ENCODE data around the gene ZNF200.
A peak's percentile ranks its signal among the peaks of the same experiment; 100 is the strongest.
"Not testable (repeated sequence)": the region's sequence is repeated elsewhere in the genome, so short reads cannot be mapped to it uniquely, and the experiment has no call there.

ZNF200 gene

DNA sequence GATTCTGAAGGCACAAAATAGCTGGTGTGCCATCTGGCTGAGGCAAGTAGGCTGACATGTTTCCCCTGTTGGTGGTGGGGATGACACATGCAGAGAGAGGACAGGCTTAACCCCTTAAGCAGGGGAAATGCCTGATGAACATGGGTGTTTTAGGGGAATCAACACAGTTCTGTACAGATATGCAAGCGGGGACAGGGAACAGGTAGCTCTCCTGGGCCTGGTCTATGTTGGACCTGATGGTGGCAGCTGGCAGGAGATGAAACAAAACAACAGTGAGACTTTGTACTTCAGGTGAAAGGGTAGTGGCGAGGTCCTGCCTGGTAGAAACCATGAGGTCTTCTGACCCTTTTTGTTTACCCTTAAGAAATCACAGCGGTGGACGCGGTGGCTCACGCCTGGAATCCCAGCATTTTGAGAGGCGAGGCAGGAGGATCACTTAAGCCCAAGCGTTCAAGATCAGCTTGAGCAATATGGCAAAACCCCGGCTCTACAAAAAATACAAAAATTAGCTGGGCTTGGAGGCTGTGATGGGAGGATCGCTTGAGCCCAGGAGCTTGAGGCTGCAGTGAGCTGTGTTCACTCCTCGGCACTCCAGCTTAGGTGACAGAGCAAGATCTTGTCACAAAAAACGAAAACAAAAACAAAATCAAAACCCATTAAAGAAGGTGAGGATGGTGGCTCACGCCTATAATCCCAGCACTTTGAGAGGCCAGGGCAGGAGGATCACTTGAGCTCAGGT is 36.5 kb downstream of the ZNF200 start:
- no peak for DNase-seq

DNA sequence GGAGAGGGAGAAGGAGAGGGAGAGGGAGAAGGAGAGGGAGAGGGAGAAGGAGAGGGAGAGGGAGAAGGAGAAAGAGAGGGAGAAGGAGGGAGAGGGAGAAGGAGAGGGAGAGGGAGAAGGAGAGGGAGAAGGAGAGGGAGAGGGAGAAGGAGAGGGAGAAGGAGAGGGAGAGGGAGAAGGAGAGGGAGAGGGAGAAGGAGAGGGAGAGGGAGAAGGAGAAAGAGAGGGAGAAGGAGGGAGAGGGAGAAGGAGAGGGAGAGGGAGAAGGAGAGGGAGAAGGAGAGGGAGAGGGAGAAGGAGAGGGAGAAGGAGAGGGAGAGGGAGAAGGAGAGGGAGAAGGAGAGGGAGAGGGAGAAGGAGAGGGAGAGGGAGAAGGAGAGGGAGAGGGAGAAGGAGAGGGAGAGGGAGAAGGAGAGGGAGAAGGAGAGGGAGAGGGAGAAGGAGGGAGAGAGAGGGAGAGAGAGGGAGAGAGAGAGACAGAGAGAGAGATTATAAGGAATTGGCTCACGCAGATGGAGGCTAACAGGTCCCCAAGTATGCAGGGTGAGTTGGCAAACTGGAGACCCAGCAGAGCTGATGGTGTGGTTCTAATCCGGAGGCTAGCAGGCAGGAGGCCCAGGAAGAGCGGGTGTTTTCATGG is 37.1 kb downstream of the ZNF200 start:
- not testable (repeated sequence) for DNase-seq

DNA sequence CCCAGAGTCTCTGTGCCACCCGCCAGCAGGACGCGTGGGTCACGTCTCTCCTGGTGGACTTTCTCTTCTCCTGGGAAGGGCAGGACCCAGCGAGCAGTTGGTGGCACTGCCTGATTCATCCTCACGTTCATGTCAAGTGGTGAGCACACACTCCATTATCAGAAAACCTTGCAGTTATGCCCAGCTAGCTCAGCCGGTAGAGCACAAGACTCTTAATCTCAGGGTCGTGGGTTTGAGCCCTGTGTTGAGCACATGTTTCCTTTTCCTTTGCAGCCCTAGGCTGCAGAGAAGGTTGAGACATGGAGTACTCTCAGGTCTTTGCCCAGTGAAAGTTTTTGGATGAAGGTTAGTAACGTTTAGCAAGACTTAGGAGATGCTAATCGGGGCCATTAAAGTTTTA is 39.0 kb downstream of the ZNF200 start:
- no peak for DNase-seq

DNA sequence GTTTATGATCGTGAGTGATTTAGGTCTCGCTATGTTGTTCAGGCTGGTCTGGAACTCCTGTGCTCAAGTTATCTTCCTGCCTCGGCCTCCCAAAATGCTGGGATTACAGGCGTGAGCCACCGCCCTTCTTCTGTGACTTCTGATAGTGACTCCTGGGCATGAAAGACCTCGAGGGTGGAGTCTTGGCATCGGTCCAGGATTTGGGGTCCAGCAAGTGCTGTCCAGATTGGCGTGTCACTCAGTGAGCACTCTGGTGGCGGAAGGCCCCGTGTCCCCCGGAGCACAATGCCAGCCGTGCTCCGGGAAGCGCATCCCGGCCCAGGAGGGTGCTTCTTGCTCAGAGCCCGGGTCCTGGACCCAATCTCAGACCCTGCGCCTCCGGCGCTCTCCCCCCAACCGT is 40.2 kb downstream of the ZNF200 start:
- DNase-seq: no peak

DNA sequence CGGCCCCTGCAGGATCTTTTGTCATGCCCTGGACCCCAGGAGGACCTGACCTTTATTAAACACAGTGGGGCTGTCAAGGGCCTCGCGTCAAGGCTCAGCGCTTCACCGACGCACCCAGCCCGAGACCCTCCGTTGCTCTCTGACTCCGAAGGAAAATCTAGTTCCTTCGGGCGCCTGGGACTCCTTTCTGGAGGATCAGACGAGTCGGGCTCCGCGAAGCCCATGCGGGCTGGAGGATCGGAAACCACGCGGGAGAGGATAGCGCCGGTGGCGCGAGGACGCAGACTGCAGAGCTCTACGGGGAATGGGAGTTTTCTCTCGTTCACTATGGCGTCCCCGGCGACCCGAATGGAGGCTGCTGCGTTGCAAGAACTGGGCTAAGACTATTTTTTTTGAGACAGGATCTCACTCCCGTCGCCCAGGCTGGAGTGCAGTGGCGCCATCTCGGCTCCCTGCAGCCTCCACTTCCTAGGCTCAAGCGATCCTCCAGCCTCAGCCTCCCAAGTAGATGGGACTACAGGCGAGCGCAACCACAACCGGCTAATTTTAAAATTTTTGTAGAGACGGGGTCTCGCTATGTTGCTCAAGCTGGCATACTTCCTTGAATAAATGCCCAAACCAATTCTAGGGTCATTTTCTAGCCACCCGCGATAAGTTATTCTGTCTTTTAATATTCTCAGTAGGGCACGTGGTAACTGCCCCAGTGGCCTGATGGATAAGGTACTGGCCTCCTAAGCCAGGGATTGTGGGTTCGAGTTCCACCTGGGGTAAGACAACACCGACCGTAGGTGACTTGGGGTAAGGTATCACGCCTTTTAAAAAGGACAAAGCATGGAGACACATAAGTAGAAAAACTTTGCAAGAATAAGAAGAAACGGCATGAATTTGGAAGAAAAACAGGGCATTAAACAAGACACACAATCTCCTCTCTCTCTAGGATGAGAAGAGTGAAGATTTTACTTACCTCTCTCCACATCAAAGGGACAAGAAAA is 41.4 kb downstream of the ZNF200 start:
- no peak for DNase-seq

DNA sequence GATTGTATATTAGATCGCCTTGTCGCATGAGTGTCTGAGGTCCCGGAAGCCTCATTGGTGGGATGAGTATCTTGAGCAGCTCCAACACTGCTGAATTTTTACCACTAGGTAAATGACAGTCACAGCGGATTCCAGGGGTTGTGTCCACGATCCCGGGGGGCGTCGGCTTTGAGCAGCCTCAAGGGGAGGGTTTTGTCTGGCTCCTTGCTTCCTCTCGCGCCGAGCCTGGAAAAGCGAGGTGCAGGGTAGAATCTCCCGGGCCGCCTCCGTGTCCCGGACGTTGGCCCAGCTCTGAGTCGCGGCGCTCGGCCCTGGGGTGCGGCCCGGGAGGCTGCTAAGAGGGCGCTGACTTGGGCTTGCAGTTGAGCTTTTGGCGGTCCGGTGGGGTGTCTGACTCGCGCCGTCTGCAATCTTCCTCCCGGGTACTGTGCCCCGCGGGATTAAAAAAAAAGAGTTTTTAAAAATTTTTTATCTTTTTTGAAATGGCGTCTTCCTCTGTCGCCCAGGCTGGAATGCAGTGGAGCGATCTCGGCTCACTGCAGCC is 42.4 kb downstream of the ZNF200 start:
- DNase-seq: no peak

DNA sequence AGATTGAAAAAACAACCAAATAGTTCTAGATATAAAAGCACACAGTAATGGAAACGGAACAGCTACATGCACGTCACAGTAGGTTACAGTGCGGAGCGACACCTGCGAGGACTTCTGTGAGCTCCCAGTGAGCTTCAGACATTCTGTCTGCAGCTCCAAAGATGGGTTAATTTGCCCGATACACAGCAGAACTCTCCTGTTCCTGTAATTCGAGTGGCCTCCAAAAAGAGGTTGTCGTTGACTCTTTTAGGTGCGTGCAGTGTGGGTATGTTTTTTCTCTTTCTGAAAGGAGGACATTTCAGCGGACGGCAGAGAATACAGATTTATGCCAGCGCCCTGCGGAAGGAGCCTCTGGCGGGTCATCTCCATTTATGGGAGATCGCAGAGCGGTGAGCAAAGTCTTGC is 44.0 kb downstream of the ZNF200 start:
- no peak for DNase-seq

DNA sequence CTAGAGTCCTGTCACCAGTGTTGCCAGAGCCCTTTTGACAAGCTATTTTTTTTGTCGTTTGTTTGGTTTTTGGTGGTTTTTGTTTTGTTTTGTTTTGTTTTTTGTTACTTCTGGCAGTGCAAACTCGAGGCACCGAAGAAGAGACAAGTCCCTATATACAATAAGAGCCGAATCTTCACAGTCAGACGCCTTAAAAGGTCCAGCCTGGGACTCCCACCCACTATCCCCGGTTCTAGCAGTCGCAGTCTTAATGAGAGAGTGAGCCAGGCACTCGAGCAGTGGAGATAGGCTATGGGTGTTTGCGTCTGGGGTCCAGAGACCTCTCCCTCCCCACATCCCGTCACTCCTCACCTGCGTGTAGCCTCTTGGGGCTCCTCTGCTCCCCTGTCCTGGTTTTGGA is 45.1 kb downstream of the ZNF200 start:
- no peak for DNase-seq

DNA sequence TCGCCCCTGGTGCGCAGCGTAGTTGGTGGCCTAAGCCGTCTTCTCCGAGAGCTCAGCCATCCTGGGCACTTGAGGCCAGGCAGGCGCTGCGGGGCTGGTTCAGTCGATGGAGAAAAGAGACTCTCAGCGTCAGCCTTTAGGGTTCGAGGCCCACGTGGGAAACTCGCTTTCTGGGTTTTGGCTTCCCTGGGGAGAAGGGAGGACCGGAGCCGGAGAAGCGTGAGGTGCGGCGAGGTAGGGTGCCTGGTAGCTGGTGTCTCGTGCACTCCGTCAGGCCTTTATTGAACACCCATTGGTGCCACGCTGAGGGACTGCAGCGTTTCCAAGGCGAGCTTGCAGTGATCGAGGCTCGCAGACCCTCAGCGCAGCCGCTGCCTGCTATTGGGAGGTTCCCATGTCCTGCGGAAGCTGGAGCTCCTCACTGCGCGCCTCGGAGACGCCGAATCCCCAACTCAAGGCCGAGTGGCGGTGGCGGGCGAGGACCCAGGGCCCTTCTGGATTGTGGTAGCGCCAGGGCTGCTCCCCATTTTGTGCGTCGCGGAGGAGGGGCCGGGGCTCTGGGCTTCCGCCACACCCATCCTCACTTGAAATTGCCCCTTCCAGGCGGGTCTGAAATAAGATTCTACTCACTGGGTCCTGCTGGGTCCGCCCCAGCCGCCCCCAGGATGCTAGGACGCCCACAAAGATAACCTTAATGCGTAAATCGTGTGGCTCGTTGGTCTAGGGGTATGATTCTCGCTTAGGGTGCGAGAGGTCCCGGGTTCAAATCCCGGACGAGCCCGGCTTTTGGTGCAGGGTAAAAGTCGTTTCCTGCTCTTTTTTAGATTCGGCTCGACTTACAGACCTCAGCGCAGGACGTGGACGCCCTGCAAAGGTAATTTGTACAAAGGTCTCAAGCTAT is 45.8 kb downstream of the ZNF200 start:
- no peak for DNase-seq

DNA sequence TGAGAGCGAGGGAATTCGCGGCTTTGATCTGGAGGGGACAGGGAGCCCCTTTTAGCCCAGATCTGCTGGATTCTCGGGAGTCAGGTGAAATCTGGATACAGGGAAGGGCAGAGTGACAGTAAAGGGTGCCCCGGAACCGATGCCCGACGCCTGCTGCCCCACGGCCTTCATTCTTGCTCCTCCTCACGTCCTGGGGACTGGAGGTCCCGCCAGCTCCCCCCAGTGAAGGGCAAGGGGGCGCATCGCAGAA is 46.4 kb downstream of the ZNF200 start:
- no peak for DNase-seq

DNA sequence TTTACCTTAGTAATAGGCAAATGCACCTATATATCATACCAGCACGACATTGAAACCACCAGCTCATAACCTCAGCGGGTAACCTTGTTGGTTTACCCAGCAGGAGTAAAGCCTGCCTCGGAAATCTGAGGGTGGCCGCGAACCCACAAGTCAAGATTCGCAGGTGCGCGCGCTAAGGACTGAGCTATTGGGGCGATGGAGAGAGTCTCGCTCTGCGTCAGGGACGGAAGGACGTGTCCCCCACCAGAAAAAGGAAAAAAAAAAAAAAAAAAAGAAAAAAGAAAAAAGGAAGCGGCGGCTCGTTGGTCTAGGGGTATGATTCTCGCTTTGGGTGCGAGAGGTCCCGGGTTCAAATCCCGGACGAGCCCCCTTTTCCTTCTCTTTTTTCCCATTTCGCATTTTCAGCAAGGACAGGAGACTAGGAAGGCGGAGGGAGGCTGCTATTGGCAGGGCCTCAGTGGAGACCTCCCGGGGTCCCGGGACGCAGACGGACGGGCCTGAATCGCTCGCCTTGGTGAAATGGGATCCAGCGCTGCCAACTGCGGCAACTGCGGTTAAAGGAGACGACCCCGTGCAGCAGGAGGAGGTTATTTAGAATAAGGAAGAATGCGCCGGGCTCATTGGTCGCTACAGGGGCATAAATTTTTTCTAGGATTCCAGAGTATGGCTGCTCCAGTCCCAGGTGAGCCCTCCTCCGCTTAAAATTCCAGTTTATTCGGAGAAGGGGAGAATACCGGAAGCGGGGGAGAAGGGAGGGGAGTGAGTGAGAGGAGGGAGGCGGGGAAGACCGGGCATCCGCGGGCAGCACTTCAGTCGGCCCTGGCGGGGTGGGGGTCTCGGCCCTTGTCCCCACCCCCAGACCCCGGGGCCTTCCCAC is 46.9 kb downstream of the ZNF200 start, which contains the start of gene OR1F1:
TSS of gene OR1F1 (plus strand) at position 407 of the 877 bp plus-strand sequence.
- peak; percentile 22 for DNase-seq

DNA sequence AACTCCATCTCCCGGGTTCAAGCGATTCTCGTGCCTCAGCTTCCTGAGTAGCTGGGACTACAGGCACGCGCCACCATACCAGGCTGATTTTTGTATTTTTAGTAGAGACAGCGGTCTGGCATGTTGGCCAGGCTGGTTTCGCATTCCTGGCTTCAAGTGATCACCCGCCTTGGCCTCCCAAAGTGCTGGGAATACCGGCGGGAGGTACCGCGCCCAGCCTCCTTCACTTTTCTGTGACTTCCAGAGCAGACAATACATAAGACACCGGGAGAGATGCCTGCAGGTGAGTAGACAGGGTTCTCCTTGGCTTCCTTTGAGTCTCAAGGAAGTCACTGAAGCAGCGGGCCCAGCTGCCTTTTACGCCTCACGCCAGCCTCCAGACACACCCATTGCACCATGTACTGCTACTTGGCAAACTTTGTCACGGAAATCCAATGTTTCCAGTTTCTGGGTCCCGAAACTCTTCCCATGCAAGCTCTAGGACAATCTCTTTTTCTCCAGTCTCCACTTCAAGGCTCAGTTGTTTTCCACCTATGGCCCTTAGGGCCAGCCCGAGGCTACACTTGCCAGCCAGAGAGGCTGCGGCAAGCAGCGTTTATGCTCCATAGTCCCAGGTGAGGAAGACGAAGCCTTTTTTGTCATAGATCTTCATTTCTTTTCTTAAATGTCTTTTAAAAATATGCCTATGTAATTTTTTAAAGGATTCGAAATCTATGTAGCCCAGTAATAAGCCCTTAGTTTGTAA is 47.8 kb downstream of the ZNF200 start:
- no peak for DNase-seq

DNA sequence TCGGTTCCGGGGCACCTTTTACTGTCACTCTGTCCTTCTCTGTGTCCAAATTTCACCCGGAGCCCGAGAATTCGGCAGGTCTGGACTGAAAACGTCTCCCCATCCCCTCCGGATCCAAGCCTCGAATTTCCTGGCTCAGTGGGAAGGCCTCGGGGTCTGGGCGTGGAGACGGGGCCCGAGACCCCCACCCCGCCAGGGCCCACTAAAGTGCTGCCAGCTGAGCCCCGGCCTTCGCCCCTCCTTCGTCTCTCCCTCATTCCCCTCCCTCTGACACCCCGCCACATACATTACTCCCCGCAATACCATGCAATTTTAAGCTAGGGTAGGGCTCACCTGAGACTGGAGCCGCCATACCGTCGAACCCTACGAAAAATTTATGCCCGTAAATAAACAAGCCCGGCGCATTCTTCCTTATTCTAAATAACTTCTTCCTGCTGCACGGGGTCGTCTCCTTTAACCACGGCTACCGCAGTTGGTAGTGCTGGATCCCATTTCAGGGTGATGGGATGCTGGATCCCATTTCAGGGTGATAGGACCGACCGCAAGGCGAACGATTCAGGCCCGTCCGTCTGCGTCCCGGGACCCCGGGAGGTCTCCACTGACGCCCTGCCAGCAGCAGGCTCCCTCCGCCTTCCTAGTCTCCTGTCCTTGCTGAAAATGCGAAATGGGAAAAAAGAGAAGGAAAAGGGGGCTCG is 51.4 kb downstream of the ZNF200 start:
- DNase-seq: no peak

DNA sequence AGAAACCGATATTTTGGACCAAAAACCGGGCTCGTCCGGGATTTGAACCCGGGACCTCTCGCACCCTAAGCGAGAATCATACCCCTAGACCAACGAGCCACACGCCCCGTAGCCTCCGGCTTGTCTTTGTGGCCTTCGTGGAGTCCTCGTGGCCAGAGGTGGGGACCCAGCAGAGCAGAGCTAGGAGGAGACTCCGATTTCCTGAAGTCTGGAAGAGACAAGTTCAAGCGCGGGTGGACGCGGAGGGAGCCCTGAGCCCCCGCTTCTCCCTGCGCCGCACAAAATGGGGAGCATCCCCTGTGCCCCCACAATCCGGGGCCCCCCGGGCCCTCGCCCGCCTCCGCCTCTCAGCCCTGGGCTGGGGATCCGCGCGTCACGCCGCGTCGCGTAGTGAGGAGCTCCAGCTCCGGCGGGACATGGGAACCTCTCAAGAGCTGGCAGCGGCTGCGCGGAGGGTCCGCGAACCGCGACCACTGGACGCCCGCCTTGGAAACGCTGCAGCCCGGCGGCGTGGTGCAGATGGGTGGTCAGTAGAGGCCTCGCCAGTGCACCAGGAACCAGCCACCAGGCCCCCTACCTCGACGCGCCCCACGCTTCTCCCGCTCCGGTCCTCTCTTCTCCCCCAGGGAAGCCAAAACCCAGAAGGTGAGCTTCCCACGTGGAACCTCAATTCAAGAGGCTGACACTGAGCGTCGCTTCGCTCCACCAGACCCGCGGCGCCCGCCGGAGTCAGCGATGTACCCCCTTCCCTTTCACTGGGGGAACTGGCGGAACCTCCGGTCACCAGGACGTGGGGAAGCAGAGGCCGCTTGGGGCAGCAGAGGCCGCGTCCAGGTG is 52.1 kb downstream of the ZNF200 start:
- peak; percentile 26 for DNase-seq

DNA sequence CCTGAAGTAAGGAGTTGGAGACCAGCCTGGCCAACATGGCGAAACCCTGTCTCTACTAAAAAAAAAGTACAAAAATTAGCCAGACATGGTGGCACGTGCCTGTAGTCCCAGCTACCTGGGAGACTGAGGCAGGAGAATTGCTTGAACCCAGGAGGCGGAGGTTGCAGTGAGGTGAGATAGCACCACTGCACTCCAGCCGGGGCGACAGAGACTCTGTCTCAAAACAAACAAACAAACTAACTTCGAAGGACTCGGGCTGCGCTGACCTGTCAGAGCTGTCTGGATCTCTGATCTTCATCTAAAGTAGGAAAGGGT is 52.7 kb downstream of the ZNF200 start:
- DNase-seq: not testable (repeated sequence)

DNA sequence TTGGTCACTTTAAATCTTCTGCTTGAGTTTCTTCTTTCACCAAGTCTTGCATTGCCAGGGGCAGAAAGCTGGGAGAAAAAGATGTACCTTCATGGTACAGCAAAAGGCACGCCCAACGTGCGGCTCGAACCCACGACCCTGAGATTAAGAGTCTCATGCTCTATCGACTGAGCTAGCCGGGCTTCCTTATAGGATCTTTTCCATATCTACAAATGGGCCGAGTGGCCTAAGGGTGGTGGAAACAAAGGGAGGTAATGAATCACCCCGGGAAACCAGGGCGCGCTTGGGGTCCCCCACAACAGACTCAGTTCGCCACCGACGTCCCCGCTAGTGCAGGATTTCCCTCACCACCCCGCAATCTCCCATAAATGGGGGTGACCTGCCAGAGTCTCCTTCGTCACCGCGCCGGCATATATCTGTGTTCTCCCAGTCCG is 54.5 kb downstream of the ZNF200 start:
- DNase-seq: no peak

DNA sequence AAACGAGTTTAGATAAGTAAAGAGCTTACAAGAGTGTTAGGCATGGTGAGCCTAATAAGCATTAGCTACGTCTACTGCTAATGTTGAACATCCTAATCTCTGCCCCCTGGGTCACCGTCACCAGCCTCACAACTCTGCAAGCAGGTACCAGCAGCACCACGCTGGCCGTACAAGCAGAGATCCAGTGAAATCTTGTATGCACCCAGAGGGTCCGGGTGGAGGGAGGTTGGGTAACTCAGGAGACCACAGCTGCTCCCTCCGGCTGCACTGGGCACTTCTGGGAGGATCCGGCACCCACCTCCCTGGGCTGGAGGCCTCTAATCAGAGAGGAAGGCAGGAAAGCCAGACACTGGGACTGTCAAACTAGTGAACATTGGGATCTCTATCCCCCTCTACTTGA is 55.3 kb downstream of the ZNF200 start:
- DNase-seq: no peak

DNA sequence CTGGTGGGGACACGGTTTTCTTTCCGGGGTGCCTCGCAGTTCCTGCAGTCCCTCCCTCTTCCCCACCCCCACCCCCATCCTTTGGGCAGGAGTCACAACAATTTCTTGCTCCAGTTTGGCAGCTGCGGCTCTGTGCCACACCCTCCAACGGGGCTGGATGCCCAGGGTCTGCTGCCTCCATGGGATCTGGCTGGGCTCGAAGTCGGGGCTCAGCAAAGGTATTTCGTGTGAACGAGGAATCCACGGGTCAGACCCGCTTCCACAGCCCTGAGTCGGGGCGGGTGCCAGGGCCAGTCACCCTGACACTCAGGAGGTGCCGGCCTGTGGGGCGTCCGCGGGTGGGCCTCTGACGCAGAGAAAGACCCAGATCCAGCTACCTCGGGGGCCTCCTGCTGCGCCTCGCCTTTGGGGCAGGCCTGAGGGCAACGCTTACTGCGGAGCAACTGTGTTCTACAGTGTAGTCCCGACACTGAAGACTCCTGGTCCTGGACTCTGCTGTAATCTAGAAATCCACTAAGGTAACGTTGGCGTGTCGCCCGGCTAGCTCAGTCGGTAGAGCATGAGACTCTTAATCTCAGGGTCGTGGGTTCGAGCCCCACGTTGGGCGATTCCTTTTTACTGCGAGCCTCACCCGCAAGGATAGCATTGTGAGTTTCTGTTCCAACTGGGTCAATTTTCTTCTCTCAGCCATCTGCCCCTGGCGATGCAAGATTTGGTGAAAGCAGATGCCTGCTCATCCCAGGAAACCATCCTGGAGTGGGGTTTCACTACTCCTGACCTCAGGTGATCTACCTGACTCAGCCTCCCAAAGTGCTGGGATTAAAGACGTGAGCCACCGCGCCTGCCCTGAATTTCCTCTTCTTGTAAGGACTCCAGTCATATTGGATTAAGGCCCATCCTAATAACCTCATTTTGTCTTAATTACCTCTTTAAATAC is 59.5 kb downstream of the ZNF200 start:
- no peak for DNase-seq

Measured in GF-D8 (cell line).